ENCODE results near the gene MTHFSD. TPM values are rescaled to one million over a fixed set of nuclear protein-coding genes. Genes with fewer than 3 reads are reported as not detected.
A peak's percentile ranks its signal among the peaks of the same experiment; 100 is the strongest.

The MTHFSD gene
- total RNA-seq, 2 experiments from 2014 or later, result 22.8 to 25.9 TPM

- Mint-ChIP-seq H3K27ac (peak overlapping the region; percentile 43), H3K36me3 (ENCODE audit: low read depth) (peaks cover 2% of the 10 kb centered on the region), H3K4me3 (peak overlapping the region; percentile 66), H3K9me3 (ENCODE audit: insufficient read depth) (no peaks in the 10 kb centered on the region), H3K4me1 (ENCODE audit: low read depth) (peaks cover 24% of the 10 kb centered on the region), H3K27me3 (ENCODE audit: low read depth) (peaks cover 68% of the 10 kb centered on the region)
- DNase-seq (no peak), ATAC-seq (peak; percentile 48)
- POLR2A ChIA-PET, result no interaction called here
- CTCF ChIA-PET, result interaction anchor here (1.0 kb wide), 1 partner anchor 9 kb away, joined by 3 read pairs; no protein-coding TSS in a partner anchor
Observed at GRCh38 chr16:86508947-86509758, 45.9 kb downstream of the MTHFSD start.

GRCh38 chr16:86508028-86508946, 46.7 kb downstream of the MTHFSD start:
- DNase-seq (no peak), ATAC-seq (no peak)
- Mint-ChIP-seq H3K27me3 (ENCODE audit: low read depth) (peaks cover 67% of the 10 kb centered on the region), H3K4me1 (ENCODE audit: low read depth) (peaks cover 24% of the 10 kb centered on the region), H3K27ac (peak overlapping the region; percentile 77), H3K9me3 (ENCODE audit: insufficient read depth) (no peaks in the 10 kb centered on the region), H3K36me3 (ENCODE audit: low read depth) (peaks cover 2% of the 10 kb centered on the region), H3K4me3 (peak overlapping the region; percentile 66)
- CTCF ChIA-PET, result interaction anchor here (1.0 to 1.4 kb wide), 2 partner anchors 9 to 10 kb away, joined by 3 read pairs; no protein-coding TSS in a partner anchor
- POLR2A ChIA-PET, result no interaction called here

- Mint-ChIP-seq H3K4me1 (ENCODE audit: low read depth) (peaks cover 24% of the 10 kb centered on the region), H3K27ac (peak overlapping the region; percentile 77), H3K36me3 (ENCODE audit: low read depth) (peaks cover 2% of the 10 kb centered on the region), H3K9me3 (ENCODE audit: insufficient read depth) (no peaks in the 10 kb centered on the region), H3K4me3 (peak overlapping the region; percentile 40), H3K27me3 (ENCODE audit: low read depth) (peaks cover 65% of the 10 kb centered on the region)
- ATAC-seq (no peak), DNase-seq (no peak)
- ChIA-PET POLR2A (no interaction called here), CTCF (interaction anchor here (1.4 kb wide), 1 partner anchor 11 kb away, joined by 3 read pairs; no protein-coding TSS in a partner anchor)
Observed at GRCh38 chr16:86507173-86508027, 47.6 kb downstream of the MTHFSD start.

- ATAC-seq (no peak), DNase-seq (no peak)
- POLR2A ChIA-PET, result no interaction called here
- Mint-ChIP-seq H3K27ac (no peak overlapping the region), H3K4me3 (no peak overlapping the region), H3K9me3 (ENCODE audit: insufficient read depth) (no peaks in the 10 kb centered on the region), H3K27me3 (ENCODE audit: low read depth) (peaks cover 70% of the 10 kb centered on the region), H3K36me3 (ENCODE audit: low read depth) (peaks cover 2% of the 10 kb centered on the region), H3K4me1 (ENCODE audit: low read depth) (peaks cover 22% of the 10 kb centered on the region)
- CTCF ChIA-PET, result no interaction called here
Observed at GRCh38 chr16:86505899-86506864, 48.9 kb downstream of the MTHFSD start.

GRCh38 chr16:86505185-86505898, 49.7 kb downstream of the MTHFSD start:
- POLR2A ChIA-PET, result no interaction called here
- Mint-ChIP-seq H3K27me3 (ENCODE audit: low read depth) (peaks cover 74% of the 10 kb centered on the region), H3K27ac (peak overlapping the region; percentile 24), H3K36me3 (ENCODE audit: low read depth) (peaks cover 2% of the 10 kb centered on the region), H3K4me3 (peak overlapping the region; percentile 4), H3K9me3 (ENCODE audit: insufficient read depth) (no peaks in the 10 kb centered on the region), H3K4me1 (ENCODE audit: low read depth) (peaks cover 19% of the 10 kb centered on the region)
- no peak for ATAC-seq
- no peak for DNase-seq
- CTCF ChIA-PET, result no interaction called here

- DNase-seq (no peak), ATAC-seq (no peak)
- H3K27me3 Mint-ChIP-seq (ENCODE audit: low read depth), result peaks cover 81% of the 10 kb centered on the region
- peaks cover 19% of the 10 kb centered on the region for H3K4me1 Mint-ChIP-seq (ENCODE audit: low read depth)
- H3K4me3 Mint-ChIP-seq, result no peak overlapping the region
- peaks cover 2% of the 10 kb centered on the region for H3K36me3 Mint-ChIP-seq (ENCODE audit: low read depth)
- ChIA-PET POLR2A (no interaction called here), CTCF (interaction anchor here (1.6 kb wide), 1 partner anchor 13 kb away, joined by 4 read pairs; no protein-coding TSS in a partner anchor)
- no peaks in the 10 kb centered on the region for H3K9me3 Mint-ChIP-seq (ENCODE audit: insufficient read depth)
- H3K27ac Mint-ChIP-seq, result no peak overlapping the region
Observed at GRCh38 chr16:86504315-86505184, 50.5 kb downstream of the MTHFSD start.

GRCh38 chr16:86503830-86504229, 51.2 kb downstream of the MTHFSD start:
- Mint-ChIP-seq H3K36me3 (ENCODE audit: low read depth) (peaks cover 2% of the 10 kb centered on the region), H3K9me3 (ENCODE audit: insufficient read depth) (no peaks in the 10 kb centered on the region), H3K4me1 (ENCODE audit: low read depth) (peaks cover 15% of the 10 kb centered on the region), H3K4me3 (no peak overlapping the region), H3K27ac (no peak overlapping the region), H3K27me3 (ENCODE audit: low read depth) (peaks cover 82% of the 10 kb centered on the region)
- ATAC-seq (no peak), DNase-seq (no peak)
- ChIA-PET CTCF (interaction anchor here (1.6 kb wide), 1 partner anchor 14 kb away, joined by 4 read pairs; no protein-coding TSS in a partner anchor), POLR2A (no interaction called here)

GRCh38 chr16:86502856-86503748, 51.9 kb downstream of the MTHFSD start:
- peaks cover 15% of the 10 kb centered on the region for H3K4me1 Mint-ChIP-seq (ENCODE audit: low read depth)
- peaks cover 83% of the 10 kb centered on the region for H3K27me3 Mint-ChIP-seq (ENCODE audit: low read depth)
- no peak for DNase-seq
- no peak overlapping the region for H3K27ac Mint-ChIP-seq
- POLR2A ChIA-PET, result no interaction called here
- no peaks in the 10 kb centered on the region for H3K9me3 Mint-ChIP-seq (ENCODE audit: insufficient read depth)
- no peak overlapping the region for H3K4me3 Mint-ChIP-seq
- peaks cover 2% of the 10 kb centered on the region for H3K36me3 Mint-ChIP-seq (ENCODE audit: low read depth)
- CTCF ChIA-PET, result interaction anchor here (1.6 kb wide), 1 partner anchor 14 kb away, joined by 4 read pairs; no protein-coding TSS in a partner anchor
- ATAC-seq, result no peak
